NK-92 (cell line): ENCODE results near the gene CRP.
"Not testable (repeated sequence)": the region's sequence is repeated elsewhere in the genome, so short reads cannot be mapped to it uniquely, and the experiment has no call there.

Source experiments
- DNase-seq: peaks from one replicate; lab custom pipeline; 2025; ENCODE audit not compliant: unreplicated experiment; lab: John Stamatoyannopoulos, UW

Gene CRP, protein sequence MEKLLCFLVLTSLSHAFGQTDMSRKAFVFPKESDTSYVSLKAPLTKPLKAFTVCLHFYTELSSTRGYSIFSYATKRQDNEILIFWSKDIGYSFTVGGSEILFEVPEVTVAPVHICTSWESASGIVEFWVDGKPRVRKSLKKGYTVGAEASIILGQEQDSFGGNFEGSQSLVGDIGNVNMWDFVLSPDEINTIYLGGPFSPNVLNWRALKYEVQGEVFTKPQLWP

DNA sequence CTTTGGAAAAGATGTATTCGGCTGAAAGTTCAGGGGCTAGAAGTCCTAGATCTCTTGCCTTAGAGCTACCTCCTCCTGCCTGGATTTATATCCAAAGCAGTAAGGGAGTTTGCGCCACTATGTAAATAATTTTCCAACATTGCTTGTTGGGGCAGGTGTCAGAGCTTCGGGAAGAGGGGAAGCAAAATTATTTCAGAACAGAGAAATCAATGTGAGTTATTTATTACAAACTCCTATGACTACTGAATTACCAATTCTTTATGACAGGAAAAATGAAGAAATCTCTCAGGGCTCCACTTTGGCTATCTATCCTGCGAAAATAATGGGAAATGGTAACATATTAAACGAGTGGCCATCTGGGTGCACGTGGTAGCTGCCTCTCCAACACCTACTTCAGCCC is at the start of gene CRP:
CRP (minus strand) TSS at position 61 of the 400 bp plus-strand sequence. CDS start 104 bp downstream, outside the sequence.
- no peak for DNase-seq

DNA sequence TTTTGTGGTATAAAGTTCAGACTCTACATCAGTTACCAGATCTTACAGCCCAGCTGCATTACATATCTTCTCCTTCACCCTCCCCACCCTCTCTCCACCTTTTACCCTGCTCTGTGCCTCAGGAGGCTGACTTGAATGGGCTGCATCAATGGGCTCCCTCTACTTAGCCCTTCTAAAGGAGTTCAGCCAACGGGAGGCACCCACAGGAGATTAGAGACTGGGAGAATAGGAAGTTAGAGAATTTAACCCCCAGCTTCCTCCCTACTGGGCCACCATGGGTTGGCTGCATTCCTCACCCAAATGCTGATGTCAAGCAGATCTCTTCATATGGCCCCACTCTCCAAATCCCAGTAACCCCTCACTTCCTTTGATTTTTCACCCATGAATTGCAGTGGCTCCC is 49.3 kb upstream of the CRP start:
- DNase-seq, result no peak

DNA sequence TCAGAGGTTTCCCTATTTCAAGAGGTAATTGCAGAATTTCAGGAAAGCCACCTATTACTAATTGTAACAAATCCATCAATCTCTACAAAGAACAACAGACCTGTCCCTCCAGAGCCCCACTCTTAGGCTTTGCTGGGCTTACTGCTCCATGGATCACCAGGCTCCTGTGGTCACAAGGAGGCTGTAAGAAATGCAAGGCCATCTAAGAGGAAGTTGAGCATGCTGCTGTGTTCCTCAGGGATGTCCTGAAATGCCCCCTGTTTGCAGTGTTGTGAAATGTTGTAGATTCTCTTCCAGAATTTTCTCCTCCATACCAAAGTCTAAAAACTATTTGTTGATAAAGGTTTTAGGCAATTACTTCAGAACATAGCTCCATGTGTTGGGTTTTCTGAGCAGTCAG is 42.0 kb upstream of the CRP start:
- no peak for DNase-seq

DNA sequence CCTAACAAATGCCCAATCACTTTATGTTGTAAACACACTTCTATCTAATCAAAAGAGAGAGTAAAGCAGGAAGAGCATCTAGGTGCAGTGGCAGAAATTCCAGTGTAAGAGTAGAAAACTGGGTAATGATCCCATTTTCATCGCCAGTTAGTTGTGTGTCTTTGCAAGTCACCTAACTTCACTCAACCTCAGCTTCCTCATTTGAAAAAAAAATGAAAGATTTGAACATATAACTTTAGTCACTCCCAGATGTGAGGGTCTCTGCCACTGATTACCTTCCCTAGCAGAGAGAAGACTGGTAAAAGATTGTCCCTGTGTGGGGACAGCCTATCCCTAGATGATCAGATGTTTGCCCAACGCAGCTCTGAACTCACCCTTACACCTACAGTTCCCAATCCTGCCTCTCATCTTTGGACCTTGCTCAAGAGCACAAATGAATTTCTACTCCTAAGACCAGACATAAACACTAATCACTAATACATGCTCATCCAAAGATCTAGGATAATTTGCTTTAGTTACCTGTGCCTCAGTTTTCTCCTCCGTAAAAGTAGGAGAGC is 41.1 kb upstream of the CRP start:
- no peak for DNase-seq

DNA sequence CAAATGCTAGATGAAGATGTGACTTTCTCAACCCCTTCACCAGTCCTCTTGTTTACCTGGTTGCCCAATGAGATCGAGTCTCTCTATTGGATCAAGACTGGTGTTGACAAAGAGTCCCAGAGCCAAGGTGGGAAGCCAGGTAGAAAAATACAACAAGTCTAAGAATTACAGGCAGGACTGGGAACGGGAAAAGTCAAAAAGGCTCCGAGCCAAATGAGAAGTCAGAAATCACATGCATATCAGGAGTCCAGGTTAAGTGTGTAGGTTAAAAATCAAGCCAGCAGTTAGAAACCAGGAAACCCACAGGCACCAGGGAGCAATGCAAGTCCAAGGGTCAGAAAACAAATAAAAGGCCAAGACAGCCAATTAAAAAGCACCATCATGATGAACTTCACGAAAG is 39.0 kb upstream of the CRP start:
- no peak for DNase-seq

DNA sequence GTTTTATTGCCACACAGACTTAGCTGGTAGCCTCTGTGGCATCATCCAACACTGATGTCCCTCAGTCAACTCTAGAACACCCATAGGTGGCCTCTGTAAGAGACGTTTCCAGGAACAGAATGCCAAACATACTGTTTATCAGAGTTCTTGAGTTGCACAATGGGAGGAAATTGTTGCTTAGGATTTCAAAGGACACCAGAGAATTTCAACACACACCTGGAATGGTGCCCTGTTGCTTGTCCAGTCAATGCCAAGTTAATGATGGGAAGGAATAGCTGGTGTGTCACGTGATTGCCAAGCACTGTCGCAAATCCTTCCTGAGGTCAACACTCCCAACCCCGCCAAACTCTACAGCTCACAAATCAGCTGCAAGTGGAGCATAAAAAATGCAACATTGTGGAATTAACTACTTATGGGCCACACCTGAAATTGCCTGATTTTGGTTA is 37.8 kb upstream of the CRP start:
- no peak for DNase-seq

DNA sequence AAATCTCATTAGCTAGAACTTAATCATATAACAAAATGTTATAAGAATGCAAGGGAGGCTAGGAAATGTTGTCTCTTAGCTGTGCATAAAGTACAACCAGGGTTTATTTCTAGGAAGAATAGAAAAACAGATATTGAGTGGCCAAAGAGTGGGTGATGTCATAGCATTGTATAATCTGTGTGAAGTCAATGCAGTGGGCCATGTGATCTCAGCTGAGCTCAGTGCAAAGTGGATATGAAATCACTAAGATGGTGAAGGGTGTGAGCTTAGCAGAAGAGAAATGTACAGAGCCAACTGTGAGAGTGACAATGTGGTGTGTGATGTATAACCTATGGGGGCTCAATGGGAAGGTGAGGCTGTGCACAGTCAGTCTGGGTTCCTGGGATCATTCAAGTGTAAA is 36.6 kb upstream of the CRP start:
- DNase-seq, result no peak

DNA sequence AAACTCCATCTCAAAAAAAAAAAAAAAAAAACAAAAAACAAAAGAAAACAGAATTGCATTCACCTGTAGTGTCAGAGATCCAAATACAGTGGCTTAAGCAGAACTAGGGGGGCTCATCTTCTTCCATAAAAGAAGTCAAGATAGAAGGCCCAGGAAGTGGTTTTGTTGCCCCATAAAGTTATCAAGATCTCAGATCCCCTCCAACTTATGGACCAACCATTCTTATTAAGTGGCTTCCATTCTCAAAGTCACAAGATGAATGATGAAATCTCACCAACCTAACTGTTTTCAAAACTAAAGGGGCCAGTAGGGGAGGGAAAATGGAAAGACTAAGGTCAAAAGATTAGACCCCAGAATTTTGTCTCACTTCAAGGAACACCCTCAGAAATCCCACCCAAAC is 36.2 kb upstream of the CRP start:
- no peak for DNase-seq

DNA sequence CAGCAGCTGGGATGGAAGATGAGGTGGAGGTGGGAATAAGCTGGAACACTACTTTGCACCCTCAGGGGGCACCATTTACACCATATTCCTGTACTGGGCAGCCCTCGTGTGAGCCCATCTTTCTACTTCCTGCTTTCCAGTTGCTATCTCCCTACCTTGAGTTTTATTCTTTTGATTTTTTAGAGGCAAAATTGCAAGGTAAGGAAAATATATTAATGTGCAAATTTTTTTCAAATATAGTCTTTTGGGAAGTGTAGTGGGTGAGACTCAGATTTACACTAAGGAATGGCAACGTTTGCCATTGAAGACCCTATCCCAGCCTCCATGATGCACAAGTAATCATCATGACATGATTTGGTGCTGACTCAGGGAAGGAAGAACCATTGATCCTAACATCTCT is 35.2 kb upstream of the CRP start:
- DNase-seq, result no peak

DNA sequence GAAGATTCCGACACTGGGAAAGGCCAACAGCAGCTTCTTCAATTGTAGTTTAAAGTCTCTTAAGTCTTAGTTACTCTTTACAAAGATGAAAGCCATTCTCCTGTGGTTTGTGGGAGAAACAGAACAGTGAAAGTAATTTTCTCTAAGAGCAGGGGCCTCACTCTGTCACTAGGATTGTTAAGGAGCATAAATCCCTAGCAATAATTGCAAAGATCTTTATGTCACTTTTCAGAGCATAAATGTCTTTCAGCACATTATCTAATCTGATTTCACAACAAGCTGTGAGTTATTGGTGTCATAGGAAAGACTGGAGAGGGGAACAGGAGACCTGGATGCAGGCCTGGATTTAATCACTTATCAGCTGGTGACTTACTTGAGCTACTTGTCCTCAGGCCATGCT is 34.0 kb upstream of the CRP start:
- DNase-seq, result no peak

DNA sequence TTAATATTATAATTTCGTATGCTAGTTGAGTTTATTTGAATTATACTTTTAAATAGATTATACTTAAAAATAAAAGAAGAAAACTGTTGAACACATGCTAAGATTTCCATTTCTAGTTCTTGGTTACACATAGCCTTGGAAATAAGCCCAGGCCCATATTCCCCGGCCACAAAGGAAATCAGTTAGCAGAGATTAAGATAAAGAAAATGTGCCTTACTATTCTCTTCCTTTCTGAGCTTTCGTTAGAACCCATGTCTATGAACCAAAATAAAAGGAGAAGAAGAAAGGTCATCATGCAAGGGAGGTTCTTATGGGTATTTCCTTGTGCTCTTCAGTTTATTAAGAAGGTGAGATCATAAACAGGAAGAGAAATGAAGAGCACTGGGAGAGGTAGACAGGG is 32.3 kb upstream of the CRP start:
- DNase-seq, result no peak

DNA sequence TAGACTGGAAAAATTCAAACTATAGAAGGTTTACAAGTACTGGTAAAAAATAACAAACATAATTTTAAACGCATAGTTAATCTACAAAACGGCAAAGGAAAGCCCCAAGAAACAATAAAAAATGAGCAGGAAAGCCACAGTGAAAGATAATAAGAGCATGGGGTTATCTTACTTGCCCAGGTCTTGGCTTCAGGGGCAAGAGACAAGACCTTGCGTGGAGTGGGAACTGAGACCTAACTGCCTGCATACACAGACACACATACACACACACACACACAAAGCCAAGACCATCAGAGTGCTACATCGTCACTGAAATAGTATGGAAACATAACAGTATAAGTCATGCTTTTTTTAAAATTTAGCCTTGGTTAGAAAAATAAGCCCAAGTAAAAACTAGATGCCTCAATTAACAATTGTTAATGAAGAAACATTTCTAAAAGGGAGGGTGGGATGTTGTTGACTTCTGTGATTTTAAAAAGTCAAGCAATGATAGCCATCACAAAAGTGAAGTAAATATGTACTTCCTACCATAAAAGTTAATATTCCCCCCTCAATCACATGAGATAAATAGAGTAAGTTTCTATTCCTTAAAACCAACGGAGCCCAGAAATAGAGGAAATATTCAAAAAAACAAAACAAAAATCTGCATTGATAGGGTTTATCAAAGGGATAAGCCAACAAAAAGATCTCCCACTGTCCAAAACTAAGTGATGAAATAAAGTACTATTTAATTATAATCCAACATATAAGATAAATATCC is 29.4 kb upstream of the CRP start:
- no peak for DNase-seq

DNA sequence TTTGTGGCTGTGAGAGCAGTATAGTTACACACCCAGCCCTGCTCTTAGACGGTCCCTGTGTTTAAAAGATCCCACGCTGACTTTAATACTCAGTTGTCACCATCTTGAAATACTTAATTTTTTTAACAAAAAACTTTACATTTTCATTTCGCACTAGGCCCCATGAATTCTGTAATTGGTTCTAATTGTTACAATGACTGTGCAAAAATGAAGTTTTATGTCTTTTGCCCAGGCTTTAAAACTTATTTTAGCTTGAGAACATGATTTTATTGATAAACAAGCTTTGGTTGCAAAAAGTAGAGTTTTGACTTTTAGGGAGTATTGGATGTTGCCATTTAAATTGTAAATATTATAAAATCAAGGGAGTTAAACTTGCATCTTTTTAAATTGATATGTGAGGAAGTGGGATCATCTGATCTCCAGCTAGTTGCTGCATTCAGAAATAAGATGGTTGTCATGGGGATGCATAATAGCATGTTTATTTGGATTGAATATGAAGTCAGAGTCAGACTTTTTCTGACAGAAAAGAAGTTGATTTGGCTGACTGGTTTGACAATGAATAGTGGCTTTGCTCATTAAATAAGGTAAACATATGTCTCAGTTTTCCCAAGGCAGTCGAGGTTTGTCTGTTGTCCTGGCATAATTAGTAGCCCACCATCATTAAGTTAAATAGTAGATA is 23.0 kb upstream of the CRP start:
- no peak for DNase-seq

DNA sequence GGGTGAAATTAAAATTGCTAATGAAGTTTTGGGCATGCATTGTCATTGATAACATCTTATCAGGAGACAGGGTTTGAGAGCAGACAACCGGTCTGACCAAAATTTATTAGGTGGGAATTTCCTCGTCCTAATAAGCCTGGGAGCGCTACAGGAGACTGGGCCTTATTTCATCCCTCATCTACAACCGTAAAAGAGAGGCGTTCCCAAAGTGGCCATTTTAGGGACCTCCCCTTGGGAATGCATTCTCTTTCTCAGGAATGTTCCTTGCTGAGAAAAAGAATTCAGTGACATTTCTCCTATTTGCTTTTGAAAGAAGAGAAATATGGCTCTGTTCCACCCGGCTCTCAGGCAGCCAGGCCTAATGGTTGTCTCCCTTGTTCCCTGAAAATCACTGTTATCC is 8.8 kb upstream of the CRP start:
- not testable (repeated sequence) for DNase-seq

DNA sequence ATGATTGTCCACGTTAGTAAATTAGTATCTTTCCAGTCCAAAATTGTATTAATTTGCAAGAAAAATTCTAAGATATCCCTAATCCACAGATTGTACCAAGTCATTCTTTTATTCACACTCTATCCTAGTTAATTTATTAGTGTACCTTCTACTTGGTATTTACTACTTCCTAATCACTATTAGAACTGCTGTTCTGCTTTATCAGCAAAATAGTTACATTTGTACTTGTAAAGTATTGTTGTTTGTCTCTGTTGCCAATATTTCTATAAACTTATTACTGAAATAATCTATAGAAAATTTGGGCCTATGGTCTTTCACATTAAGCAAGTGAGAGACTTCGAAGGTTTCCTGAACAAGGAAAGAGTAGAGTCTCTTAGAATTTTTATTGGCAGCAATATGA is 5.6 kb upstream of the CRP start:
- DNase-seq, result no peak

DNA sequence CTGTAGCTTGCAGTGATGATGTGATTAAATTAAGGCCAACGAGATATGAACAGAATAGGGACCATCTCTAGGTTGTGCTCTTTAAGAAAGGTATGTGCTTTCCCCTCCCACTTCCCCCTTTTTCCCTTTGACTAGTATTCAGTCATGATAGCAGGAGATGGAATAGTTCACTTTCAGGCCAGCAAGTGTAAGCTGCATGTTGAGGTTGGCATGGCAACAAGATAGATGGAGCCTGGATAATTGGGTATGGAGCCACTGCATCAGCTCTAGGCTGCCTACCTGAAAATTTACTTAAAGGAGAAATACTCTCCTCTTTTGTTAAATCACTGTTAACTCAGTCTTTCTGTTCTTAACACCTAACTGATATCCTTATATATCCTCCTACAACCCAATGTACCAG is 1.5 kb upstream of the CRP start:
- no peak for DNase-seq

DNA sequence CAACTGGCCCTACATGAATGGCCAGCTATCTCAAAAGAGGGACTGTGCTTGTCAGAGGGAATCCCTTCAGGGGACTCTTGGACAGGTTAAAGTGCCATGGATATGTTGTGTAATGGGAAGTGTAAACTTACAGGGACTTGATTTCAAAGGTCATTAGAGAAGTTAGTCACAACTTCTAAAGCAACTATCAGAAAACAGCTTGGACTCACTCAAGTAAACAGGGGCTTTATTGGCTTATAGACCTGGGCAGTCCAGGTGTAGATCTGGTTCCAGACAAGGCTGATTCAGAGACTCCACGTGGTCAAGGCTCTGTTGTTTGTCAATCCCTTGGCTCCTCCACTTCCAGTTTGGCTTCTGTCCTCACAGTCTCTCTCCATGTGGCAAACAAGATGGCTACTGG is 2.3 kb downstream of the CRP start:
- DNase-seq, result no peak

DNA sequence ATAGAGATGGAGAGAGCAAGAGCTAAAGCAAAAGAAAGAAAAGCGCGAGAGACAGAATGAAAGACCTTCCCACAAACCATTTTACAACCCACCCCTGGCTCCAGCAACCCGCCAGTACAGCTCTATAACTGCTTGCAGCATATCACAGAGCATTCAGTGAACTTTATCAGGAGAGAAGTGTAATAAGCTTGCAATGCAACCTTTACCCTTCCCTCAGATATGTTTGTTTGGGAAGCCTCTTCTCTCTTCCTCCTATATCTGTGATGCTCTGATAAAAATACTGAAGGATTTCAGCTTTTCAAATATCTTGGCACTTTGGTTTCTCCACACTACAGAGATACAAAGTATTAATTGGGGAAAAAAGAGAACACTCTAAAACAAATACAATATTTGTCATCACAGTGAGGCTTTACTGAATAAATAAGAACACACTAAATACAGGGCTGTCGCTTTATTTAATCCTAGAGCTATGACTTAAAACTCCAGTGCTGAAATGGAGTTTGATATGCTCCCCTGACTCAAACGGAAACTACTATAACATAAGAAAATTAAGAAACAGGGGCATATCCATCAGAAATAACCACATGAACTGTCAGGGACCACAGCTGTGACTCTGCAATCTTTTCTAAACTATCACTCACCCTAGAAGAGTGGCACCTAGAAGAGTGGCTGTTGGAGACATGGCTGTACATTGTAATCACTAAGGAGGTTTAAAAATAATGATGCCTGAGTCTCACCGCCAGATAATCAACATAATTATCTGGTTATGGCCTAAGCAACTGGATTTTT is 6.7 kb downstream of the CRP start:
- DNase-seq, result no peak

DNA sequence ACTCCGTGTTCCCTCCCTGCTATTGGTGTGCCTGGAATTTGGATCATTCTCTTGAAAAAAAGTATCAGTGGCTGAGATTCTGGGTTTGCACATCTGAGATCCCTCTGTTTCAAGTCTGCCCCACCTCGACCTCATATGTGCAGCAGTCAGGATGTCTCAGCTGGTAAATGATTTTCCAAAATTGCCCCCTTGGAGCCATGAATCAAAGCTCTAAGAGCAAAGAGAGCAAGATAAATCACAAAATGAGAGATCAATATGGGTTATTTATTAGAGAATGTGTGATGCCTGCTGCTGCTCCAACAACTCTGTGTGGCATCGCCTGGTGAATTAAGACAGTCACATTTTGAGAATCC is 8.5 kb downstream of the CRP start:
- no peak for DNase-seq

DNA sequence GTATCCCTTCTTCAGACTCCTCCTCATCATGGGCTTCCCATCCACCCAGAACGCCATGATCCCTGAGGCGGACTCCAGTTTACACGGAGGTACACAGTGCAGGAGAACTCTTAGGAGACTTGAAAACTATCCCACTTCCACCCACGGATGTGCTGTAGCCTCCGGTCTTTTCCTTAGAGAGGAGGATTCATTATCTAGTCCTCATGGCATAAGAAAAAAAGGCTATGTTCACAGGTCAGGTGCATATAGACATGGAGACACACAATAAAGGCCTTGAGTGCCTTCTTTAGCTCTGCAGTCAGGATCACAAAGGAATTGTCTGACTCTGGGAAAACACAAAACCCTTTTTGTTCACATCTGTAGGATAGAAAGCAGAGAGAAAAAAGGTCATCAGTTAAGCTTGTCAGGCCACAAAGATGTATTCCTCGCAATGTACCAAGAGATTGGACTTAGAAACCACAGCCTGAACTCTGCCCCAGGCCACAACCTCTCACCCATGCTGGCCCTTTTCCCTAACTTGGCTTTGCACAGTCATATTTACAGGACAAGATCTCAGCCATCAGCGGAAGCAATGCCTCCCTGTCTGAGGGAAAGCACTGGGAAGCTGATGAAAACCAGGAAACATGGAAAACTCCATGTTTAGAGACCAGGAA is 9.0 kb downstream of the CRP start:
- no peak for DNase-seq

DNA sequence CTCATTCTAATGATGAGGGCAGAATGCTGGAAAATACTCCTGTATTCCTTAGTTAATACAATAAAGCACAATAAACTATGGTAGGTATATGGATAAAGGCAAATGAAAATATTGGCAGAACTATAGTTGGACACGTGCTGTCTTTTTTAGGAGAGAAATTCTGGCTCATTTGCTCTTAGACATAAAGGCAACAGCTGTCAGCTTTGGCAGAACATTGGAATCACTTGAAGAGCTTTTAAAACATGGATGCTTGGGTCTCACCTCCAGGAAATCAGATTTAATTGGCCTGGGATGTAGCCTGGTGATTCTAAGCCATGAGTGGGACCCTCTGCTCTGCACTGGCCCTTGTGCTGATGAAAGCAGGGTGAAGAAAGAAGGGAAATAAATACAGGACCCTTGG is 9.9 kb downstream of the CRP start:
- no peak for DNase-seq
